ENCODE measurements around the gene PLCL1. TPM values are rescaled to one million over a fixed set of nuclear protein-coding genes. Genes with fewer than 3 reads are reported as not detected.
A peak's percentile ranks its signal among the peaks of the same experiment; 100 is the strongest.

The PLCL1 gene
- total RNA-seq, 1 experiment from 2014 or later = 0.90 TPM

DNA sequence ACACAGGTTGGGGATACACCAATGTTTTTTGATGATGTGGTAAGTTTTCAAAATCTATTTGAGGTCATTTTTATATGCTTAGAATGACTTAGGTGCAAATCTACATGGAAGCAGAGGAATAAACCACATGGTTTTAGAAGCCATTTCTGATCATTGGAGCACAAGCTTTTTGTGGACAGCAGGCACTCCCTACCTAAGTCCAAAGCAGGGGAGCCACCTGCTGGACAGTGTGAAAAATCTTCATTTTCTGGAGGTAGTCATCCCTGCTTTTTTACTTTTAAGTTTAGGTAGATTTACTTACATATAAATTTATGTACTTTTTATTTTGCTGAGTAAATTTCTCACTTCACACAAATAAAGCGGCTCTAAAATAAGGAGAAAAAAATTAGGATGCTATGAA, 323.2 kb downstream of the PLCL1 start:
- in situ Hi-C loops (cut with HindIII; ENCODE audit: low pct_unique_long_range_greater_than_20kb, low sequenced_read_pairs) = no loop called here
- DNase-seq (ENCODE audit: low read depth, low spot score) = peak; percentile 65

DNA sequence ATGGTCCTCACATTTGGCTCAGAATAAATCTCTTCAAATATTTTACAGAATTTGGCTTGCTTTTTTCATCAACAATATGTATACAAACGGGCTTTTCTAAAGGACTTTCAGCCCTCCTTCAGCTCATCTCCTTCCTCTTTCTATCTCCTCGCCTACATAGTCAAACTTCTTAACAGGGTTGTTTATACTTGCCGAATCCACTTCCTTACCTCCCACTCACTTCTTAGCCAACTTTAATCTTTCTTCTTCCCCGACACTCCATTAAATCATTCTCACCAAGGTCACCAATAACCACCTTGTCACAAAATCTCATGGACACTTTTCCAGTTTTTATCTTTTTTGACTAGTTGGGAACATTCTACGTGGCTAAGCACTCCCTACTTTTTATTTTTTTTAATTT, 325.2 kb downstream of the PLCL1 start:
- in situ Hi-C loops (cut with HindIII; ENCODE audit: low pct_unique_long_range_greater_than_20kb, low sequenced_read_pairs) = no loop called here
- no peak for DNase-seq (ENCODE audit: low read depth, low spot score)

DNA sequence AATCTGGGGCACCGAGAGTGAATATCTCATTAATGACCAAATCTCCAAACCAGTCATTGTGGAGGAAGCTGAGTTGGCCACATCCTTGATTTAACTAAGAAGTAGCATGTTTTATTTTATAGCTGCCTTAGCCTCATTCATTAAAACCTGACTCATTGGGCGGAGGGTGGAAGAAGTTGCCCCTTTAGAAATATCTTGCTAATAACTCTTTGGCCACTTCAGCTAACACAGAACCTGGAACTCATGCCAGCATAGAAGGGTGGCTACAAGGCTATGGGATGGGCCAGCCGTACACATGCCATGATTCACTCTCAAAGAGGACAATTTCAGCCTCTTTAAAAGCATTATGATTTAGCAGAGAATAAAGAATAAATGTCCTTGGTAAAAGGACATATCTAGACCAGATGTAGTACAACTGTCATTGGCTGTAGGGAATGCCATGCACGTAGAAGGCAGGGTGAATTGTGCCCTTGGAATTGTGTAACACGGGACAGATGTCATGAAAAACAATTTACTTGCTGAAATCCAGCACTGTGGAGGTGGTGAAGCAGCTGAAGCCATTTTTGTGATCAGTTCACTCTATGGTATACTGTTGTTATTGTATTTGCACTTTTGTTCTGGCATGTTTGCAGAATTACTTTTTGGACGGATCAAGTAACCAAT, 330.0 kb downstream of the PLCL1 start:
- in situ Hi-C loops (cut with HindIII; ENCODE audit: low pct_unique_long_range_greater_than_20kb, low sequenced_read_pairs) = no loop called here
- DNase-seq (ENCODE audit: low read depth, low spot score) = no peak

DNA sequence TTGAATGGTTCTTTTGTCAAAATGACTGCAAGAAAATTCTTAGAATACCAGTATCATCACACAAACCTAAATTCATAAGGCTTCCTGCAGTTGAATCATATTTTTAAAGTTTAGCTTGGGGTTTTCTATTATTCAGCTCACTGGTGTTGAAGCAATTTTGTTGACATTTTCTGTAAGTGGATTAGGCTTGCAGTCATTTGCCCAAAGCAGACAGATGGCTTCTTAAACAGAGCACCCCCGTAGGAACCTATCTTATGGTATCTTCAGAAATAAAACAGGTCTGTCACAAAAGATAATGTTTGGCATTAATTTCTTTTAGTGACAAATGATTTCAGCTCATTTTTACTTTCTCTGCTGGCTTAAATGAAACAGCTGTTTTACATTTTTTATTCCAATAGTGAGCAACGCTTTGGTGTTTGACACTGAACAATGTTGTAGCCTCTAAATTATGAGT, 331.1 kb downstream of the PLCL1 start:
- in situ Hi-C loops (cut with HindIII; ENCODE audit: low pct_unique_long_range_greater_than_20kb, low sequenced_read_pairs) = no loop called here
- peak; percentile 54 for DNase-seq (ENCODE audit: low read depth, low spot score)

DNA sequence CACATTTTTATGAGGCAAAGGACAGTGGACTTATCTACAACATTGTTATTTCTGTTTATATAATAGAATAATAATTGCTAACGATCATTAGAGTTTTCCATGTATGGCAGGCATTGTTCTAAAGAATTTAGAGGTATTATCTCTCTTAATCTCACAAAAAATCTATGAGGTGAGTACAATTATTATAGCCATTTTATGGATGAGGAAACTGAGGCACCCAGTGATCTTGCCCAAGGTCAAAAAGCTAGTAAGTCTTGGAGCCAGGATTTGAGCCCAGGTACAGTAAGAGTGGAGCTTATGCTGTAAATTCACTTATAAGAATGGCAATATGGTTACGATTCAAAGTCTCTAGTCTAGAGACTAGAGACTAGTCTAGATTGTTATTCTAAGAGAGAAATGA, 331.7 kb downstream of the PLCL1 start:
- in situ Hi-C loops (cut with HindIII; ENCODE audit: low pct_unique_long_range_greater_than_20kb, low sequenced_read_pairs) = no loop called here
- no peak for DNase-seq (ENCODE audit: low read depth, low spot score)

DNA sequence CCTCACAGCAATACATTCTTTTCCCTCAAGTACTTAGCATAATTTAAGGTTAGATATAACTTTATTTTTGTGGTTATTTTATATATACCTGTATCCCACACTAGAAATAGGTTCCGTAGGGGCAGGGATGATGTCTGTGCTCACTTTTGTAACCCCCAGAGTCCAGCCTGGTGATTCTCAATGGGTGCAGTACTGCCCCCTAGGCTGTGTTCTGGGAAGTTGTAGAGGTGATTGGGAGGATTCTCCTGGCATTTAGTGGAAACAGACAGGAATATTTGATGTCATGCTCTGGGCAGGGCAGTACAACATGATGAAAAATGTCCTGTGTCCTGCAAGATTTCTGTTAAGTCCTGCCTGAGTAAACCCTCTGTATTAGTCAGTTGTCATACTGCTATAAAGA, 333.3 kb downstream of the PLCL1 start:
- in situ Hi-C loops (cut with HindIII; ENCODE audit: low pct_unique_long_range_greater_than_20kb, low sequenced_read_pairs) = no loop called here

DNA sequence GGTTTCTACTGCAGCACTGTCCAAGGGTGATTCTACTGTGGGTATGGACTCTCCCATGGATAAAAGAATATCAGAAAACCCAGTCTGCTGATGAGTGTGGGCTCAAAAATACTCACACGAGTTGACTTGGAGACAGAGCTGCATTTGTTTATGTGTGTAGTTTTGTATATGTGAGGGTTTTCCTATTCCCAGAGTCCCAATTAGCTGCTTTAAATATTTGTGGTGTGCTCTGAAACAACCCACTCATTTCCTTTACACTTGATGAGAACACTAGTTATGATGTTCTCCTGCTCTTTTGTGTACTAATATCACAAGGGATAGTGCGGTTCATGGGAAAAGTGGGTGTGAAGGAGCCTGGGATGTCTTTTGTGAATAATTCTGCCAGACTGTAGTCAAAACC, 337.3 kb downstream of the PLCL1 start:
- in situ Hi-C loops (cut with HindIII; ENCODE audit: low pct_unique_long_range_greater_than_20kb, low sequenced_read_pairs) = no loop called here
- peak; percentile 68 for DNase-seq (ENCODE audit: low read depth, low spot score)

More for the DNA sequence above, 333.3 kb downstream of the PLCL1 start:
- no peak for DNase-seq (ENCODE audit: low read depth, low spot score)

DNA sequence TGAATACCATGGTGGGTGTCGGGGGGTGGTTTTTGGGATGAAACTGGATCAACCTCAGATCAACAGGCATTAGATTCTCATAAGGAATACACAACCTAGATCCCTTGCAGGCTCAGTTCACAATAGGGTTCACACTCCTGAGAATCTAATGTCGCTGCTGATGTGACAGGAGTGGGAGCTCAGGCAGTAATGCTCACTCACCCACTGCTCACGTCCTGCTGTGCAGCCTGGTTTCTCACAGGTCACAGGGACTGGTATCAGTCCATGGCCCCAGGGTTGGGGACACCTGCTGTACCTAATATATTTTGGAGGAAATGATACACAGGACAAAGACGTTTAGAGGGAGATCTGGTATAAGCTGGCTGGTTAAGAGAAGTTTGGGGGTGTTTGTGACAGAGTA, 338.8 kb downstream of the PLCL1 start:
- in situ Hi-C loops (cut with HindIII; ENCODE audit: low pct_unique_long_range_greater_than_20kb, low sequenced_read_pairs) = no loop called here
- no peak for DNase-seq (ENCODE audit: low read depth, low spot score)

DNA sequence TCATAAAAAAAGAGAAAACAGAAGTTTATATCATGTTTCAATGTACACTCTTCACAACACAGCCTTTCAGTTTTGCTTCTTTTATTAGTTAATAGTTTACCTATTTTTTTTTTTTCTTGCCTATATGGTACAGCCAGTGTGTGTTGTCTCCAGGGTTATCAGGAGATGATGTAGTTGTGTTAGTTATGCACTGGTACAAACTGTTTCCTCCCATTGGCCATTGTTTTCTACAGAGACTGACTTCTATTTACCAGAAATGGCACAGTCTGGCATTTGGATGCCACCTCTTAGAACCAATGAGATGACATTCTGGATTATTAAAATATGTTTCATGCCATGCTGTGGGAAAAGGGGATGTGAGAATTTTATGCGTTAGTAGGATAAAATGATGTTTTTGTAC, 339.4 kb downstream of the PLCL1 start:
- no peak for DNase-seq (ENCODE audit: low read depth, low spot score)
- in situ Hi-C loops (cut with HindIII; ENCODE audit: low pct_unique_long_range_greater_than_20kb, low sequenced_read_pairs) = no loop called here

DNA sequence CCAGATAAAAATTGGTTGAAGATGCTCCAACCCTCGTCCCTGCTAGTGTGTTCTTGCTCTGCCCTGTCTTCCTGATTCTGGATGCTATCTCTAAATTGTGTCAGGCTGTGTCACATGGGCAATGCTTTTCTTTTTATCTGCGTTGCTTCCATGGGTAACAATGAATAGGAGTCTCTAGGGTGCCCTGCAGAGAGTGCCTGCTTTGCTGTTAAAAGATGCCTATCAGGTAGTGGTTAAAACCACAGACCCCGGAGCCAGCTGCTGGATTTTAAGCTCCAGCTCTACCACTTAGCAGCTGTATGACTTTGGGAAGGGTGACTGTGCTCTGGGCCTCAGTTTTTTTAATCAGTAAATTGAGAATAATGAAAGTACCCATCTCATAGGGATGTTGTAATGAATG, 340.3 kb downstream of the PLCL1 start:
- DNase-seq (ENCODE audit: low read depth, low spot score) = no peak
- in situ Hi-C loops (cut with HindIII; ENCODE audit: low pct_unique_long_range_greater_than_20kb, low sequenced_read_pairs) = no loop called here

DNA sequence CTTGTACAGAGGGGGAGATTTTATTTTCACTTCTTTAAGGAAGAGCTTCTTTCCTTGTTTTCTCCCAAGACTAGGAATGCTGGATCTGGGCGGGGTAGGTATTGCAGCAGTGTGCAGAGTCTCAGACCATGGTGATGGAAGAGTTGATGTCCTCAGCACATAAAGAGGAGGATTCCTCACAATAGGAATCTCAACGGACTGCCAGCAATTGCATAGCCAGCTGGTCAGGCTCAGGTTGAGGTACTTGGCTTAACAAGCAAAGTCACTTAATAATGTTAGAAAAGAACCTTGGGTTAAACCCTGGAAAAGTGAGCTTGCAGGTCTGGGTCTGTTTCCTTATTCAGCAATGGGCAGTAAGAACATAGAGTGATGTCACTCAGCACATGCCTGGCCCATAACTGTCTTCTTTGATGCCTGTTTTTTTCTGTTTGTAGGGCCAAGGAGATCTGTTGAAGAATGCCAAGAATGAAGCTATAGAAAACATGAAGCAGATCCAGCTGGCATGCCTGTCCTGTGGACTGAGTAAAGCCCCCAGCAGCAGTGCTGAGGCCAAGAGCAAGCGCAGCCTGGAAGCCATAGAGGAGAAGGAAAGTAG, 342.1 kb downstream of the PLCL1 start:
- in situ Hi-C loops (cut with HindIII; ENCODE audit: low pct_unique_long_range_greater_than_20kb, low sequenced_read_pairs) = no loop called here
- no peak for DNase-seq (ENCODE audit: low read depth, low spot score)

DNA sequence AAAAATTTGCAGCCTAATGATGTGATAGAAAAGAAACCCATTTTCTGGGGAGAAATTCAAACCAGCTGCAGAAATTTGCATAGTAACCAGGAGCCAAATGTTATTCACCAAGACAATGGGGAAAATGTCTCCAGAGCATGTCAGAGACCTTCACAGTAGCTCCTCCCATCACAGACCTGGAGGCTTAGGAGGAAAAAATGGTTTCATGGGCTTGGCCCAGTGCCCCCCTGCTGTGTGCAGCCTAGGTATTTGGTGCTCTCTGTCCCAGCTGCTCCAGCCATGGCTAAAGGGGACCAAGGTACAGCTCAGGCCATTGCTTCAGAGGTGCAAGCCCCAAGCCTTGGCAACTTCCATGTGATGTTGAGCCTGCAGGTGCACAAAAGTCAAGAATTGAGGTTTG, 352.9 kb downstream of the PLCL1 start:
- no peak for DNase-seq (ENCODE audit: low read depth, low spot score)
- in situ Hi-C loops (cut with HindIII; ENCODE audit: low pct_unique_long_range_greater_than_20kb, low sequenced_read_pairs) = no loop called here

DNA sequence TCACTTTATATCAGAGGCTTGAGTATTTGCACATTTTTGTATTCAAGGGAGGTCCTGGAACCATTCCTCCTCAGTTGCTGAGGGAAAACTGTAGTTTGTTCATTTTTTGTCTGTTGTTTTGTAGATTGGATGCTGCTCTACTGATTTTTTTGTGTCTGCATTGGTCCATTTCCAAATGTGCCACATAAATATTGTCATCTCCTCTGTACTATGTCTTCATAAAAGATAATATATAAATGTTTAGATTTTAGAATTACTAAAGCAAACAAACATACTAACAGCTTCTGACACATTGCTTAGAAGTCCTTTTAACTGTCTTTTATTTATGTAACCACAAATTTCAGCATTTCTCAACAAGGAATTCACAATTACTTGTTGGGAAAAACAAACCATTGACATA, 356.8 kb downstream of the PLCL1 start:
- in situ Hi-C loops (cut with HindIII; ENCODE audit: low pct_unique_long_range_greater_than_20kb, low sequenced_read_pairs) = no loop called here
- DNase-seq (ENCODE audit: low read depth, low spot score) = no peak

DNA sequence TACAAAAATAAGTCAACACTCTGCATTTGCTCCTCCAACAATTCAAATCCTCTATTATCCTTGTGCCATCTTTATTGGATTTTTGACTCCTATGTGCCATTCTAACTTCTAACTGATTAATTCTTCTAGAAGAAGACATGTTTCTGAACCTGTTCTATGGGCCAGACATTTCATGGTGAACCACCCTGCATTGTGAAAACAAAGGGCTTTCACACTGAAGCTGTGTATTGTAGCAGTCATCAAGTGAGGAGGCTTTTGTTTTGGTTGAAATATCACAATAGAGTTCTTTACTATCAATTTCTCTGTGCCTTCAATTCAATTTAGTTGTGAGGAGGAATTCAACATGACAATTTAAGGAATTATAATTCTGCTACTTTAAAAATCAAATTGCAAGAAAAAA, 357.9 kb downstream of the PLCL1 start:
- in situ Hi-C loops (cut with HindIII; ENCODE audit: low pct_unique_long_range_greater_than_20kb, low sequenced_read_pairs) = no loop called here
- no peak for DNase-seq (ENCODE audit: low read depth, low spot score)

DNA sequence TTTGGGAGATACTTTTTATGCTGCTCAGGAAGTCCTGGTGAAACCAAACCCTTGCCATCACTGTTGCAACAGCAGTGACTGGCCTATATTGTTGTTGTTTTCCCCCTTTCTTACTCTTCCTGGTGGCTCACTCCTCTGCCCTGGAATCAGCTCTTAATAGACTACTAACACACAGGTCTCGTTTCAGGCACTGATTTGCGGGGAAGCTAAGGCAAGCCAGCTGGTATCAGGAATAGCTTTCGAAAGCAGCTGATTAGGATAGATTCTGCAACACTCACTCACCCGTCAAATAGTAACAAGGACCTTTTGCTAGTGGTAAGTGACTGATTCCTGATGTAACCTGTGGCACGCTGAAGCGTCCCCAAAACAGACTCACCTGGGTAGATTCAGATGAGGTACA, 360.4 kb downstream of the PLCL1 start:
- in situ Hi-C loops (cut with HindIII; ENCODE audit: low pct_unique_long_range_greater_than_20kb, low sequenced_read_pairs) = no loop called here
- DNase-seq (ENCODE audit: low read depth, low spot score) = no peak

DNA sequence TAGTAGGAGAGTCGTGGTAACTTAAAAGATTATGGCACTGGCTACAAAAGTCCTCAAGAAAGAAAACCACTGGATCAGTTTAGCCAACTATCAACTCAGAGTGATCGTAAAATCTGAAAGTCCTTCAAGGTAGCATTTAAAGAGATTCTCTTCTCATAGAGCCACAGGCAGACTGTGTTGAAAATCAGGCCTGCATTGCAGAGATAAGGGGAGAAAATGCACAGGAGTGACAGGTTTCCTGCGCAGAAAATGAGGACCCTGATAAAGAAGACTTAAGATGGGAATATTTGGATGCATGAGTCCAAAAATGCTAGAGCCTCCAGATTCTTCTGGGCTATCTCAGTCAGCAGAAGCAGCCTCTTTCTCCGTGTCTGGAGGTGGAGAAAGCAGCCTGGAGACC, 360.9 kb downstream of the PLCL1 start:
- in situ Hi-C loops (cut with HindIII; ENCODE audit: low pct_unique_long_range_greater_than_20kb, low sequenced_read_pairs) = no loop called here

DNA sequence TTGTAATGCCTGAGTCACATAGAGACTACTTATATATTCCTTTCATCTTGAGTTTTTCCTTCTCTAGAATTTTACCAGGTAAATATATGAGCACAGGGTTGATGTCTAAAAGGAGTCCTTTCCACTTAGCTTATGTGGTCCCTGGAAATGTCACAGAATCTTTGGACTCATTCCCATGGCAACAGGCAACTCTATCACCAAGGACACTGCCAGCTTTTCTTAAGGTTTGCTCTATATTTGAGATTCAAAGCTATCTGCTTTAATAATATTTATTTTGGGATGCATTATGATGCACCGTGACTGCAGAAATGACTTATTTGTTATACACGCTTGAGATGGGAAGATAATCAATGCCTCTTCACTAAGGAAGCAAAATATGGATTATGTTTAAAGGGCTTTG, 363.0 kb downstream of the PLCL1 start:
- no peak for DNase-seq (ENCODE audit: low read depth, low spot score)
- in situ Hi-C loops (cut with HindIII; ENCODE audit: low pct_unique_long_range_greater_than_20kb, low sequenced_read_pairs) = no loop called here

More for the DNA sequence above, 360.9 kb downstream of the PLCL1 start:
- DNase-seq (ENCODE audit: low read depth, low spot score) = no peak

DNA sequence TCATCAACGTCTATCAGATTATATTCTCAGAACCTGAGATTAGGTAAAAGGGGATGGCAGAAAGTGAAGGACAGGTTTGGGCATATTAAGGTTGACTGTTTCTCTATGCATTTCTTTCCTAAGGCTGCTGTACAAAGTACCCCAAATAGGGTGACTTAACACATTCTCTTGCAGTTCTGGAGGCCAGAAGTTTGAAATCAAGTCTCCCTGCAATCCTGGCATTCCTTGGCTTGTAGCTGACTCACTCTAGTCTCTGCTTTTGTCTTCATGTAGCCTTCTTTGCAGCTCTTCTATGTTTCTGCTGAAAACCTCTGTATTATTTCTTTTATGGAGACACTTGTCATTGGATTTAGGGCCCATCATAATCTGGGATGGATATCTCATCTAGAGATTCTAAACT, 364.3 kb downstream of the PLCL1 start:
- no peak for DNase-seq (ENCODE audit: low read depth, low spot score)
- in situ Hi-C loops (cut with HindIII; ENCODE audit: low pct_unique_long_range_greater_than_20kb, low sequenced_read_pairs) = no loop called here

DNA sequence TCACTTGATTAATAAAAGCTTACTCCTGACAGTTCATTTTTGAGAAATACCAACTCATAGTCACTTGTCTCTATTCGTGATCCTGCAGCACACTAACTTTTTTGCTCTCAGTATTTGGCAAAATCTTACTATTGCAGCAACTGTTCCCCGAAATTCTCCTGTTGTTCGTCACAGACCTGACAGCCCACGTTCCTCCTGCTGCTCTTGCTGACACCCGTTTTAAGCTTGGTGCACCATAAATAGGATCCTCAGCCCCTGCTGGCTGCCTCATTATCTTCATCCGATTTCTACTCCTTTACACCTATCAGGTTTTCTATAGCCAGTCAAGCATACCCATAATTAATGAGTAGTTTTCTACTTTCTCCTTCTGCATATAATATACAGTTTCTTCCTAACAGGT, 368.8 kb downstream of the PLCL1 start:
- in situ Hi-C loops (cut with HindIII; ENCODE audit: low pct_unique_long_range_greater_than_20kb, low sequenced_read_pairs) = no loop called here
- DNase-seq (ENCODE audit: low read depth, low spot score) = no peak

DNA sequence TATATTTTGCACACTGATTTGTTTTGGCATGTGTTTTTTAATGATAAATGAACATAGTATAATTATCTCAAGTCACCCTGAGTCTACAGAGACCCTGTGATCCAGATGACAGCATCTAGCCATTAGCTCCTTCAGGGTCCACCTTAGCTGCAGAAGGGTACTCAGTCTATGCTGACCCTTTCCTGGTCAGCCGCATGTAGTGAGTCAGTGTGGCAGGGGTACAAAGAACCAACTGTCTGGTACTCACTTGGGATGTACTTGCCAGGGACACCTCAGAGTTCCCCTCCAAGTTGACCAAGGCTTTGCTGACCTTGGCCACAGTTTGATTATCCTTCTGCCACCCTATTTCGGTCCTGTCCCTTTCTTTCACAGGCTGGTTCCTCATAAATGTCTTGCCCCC, 369.5 kb downstream of the PLCL1 start:
- in situ Hi-C loops (cut with HindIII; ENCODE audit: low pct_unique_long_range_greater_than_20kb, low sequenced_read_pairs) = no loop called here
- DNase-seq (ENCODE audit: low read depth, low spot score) = no peak
